ENCODE measurements around the gene KIF1A.

GRCh38 chr2:240757086-240757614 lies 62.9 kb downstream of the KIF1A start:
- TF ChIP-seq EZH2 (optimal IDR thresholded peaks at IDR 0.05; ENCODE audit: low read depth, low read length) (no peak), CTCF (IDR thresholded peaks at IDR 0.05; ENCODE audit: low read length) (no peak)

Measured in MM.1S (cell line).